GM10847 (cell line): Measurements from ENCODE around the gene KCNB1.

Source experiments
- POLR2A ChIP-seq: IDR thresholded peaks from 2 replicates; pipeline ENCODE4 v1.6.1; 2011; ENCODE audit not compliant: insufficient read length; ENCODE audit errors: extremely low read depth

Gene KCNB1

DNA sequence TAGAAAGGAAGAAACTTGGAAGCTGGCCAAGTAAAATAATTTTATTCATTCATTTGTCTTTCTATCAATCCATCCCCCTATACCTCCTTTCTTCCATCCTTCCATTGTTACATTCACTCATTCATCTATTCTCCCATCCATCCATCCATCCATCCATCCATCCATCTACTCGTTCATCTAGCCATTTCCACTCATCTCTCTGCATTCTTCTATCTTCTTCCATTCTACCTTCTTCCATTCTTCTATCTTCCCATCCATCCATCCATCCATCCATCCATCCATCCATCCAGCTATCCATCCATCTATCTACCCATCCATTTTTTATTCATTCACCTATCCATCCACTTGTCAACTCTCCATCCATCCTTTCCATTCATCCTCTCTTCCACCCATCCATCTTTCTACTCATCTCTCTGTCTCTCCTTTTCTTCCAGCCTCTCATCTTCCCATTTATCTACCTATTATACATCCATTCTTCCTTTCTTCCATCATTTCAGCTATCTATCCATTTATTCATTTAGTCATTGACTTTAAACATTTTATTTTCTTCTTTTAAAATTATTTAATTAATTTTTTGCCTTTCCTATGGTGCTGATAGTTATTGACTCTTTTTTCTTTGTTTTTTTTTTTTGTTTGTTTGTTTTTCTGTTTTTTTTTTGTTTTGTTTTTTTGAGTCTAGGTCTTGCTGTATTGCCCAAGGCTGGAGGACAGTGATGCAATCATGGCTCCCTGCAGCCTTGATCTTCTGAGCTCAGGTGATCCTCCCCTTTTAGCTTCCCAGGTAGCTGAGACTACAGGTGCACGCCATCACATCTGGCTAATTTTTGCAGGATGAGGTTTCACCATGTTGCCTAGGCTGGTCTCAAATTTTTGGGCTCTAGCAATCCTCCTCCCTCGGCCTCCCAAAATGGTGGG lies 151.5 kb downstream of the KCNB1 start:
- TF ChIP-seq POLR2A = no peak

DNA sequence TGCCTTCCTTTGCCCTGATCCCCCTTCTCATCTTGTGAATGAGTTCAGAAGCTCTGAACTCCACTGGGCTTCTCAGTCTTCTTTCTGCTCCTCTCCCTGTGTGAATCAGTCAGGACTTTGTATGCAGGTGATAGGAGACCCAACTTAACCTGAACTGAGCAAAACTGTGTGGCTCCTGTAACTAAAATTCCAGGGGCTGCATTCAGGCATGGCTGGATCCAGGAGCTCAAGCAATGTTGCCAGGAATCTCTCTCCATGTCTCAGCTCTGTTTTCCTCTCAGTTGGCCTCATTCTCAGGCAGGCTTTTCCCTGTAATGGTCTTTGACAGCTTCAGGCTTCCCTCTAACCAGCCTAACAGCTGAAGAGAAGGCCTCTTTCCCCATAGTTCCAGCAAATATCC lies 153.7 kb downstream of the KCNB1 start:
- TF ChIP-seq POLR2A = no peak

DNA sequence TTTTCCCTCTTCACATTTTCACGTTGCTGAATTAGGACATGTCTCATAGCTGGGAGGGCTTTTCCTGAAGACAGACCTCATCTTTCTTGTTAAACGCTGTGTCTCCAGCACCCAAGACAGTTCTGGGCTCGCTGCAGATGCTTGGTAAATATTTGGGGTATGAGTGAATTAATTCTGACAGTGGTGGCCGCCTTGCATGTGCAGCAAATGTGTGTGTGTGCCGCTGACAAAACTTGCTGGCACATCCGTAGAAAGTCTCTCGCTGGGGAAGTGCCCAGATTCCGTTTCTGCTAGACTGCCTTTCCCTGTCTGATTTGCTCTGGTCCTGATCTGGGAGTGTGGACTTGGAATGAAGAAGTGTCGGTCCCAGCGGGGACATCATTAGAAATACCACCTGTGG lies 156.4 kb downstream of the KCNB1 start:
- no peak for TF ChIP-seq POLR2A

DNA sequence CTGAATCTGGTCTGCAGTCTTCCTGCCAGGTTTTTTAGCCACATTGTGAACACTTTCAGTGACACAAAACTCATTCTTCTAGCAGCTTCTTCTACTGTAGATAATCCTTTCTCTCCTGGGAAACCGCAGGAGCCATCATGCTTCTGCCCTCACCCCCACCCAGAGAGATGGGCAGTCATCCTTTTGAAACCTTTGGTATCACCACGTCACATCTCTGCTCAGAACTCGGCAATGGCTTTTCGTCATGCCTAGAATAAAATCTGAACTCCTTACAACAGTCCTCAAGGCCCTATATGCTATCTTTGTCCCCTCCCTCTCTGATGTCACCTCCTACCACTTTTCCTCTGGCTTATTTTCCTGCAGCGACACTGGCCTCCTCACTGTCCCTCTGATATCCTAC lies 158.2 kb downstream of the KCNB1 start:
- TF ChIP-seq POLR2A = no peak

DNA sequence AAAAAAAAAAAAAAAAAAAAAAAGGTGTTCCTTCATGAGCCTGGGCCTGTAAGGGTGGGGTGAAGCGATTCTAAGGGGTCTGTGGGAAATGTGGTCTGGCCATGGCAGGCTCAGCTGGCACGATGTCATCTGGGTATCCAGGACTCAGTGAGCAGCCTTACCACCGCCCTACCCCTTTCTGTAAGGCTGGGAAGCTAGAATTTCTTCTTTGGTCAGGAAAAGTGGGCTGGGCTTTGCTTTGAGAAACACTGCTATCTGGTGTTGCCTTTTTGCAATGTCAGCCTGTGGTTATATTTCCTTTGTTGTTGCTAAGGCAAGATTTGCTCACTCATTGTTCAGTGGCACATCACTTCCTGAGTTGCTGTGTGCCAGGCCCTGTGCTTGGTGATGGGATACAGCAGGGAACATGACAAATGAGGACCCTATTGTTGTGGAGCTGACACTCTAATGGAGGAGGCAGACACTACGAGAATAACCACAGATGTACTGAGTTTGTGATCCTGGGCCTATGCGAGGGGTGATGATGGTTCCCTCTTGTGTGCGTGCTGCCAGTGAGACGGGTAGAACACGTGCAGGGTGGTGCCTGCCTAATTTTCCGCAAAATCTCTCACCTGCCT lies 158.7 kb downstream of the KCNB1 start:
- TF ChIP-seq POLR2A = no peak

DNA sequence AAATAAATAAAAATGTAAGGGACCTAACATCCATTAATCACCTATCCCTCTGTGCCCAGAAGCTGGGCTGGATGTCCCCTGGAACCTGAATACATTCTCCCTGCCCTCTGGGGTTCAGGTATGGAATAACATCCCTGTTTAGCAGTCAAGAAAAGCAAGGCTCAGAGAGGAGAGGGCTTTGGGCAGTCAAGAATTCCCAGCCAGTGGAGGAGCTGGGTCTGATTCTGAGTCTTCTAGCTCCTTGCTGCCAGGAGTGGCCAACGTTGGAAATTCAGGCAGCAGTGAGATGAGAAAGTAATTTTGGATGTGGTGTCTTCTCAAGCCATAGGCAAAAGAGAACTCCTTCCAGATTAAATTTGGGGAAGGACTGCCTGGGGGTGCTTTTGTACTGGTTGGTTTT lies 162.0 kb downstream of the KCNB1 start:
- no peak for TF ChIP-seq POLR2A

DNA sequence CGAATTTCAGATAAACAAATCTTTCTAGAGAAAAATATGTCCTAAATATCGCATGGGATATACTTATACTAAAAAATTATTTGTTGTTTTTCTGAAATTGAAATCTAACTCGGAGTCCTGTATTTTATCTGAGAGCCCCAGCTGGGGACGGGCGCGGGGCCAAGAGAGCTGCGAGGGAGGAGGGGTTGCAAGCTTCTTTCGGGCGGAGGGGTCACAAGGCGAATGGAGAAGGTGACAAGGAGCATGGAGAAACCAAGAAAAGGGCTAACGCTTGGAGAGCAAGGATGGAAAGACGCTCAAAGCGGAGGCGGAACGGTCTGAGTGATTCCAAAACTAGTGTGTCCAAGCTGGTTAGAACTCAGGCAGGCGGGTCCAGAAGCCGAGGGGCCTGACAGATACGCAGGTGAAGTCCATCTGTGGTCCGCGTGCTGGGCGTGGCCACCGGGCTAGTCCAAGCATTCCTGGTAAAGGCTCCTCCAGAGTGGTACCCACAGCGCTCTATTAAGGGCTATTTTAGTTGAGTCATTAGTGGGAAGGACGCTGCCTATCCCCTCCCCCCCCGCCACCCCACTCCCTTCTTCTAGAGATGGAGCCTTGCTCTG lies 163.2 kb downstream of the KCNB1 start:
- TF ChIP-seq POLR2A = no peak

DNA sequence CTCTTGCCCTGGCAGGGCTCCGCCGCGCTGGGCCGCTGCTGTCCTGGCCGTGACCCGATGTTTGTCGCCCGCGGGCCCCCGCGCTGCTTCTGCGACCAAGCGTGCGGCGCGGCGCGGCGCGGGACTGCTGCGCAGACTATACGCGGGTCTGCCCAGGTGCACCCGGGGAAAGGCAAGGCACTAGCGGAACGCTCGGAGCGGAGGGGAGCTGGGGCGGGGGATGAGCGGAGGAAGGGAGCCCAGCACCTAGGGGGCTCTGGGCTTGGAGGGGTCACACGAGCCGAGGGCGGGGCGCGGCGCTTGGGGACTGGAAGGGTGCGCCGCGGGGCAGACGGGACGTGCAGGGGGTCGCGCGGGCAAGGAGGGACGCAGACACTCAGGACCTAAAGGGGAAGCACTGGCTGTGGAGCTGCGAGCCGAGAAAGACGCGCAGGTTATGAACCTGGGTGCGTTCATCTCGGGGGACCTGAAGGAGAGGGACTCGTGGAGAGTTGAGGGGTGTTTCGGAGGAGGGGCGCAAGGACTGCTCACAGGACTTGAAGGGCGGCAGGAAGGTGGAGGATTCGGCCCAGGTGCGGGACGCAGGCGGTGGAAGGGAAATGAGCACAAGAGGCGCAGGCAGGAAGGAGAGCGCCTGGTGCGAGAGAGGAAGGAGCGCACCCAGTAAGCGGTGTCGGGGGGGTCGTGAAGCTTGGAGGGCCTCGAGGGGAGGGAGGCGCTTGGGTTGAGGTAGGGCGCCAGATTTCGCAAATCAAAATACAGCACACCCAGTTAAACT lies 163.8 kb downstream of the KCNB1 start:
- TF ChIP-seq POLR2A = no peak

DNA sequence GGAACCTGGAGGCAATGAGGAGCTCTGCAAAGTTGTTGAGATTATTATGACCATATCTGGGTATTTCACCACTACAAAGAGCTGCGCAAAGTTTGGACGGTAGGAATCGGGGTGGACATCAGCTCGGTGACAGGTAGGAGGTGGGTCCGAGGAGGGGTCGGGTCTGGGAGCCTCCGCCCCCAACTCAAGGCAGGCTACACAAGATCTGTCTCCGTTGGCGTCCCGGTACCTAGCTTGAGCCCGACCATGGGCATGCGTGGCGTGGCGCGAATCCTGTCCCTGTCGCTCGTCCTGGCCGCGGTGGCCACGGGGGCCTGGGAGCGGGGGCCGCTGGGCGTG lies 164.4 kb downstream of the KCNB1 start:
- no peak for TF ChIP-seq POLR2A

DNA sequence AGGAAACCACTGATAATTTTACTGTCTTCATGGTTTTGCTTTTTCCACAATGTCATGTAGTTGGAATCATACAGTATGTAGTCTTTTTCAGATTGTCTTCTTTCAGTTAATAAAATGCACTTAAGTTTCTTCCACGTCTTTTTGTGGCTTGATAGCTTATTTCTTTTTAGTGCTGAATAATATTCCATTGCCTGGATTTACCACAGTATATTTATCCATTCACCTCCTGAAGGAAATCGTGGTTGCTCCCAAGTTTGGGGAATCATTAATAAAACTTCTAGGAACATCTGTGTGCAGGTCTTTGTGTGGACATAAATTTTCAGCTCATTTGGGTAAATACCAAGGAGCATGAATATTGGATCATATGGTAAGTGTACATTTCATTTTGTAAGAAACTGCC lies 165.8 kb downstream of the KCNB1 start:
- TF ChIP-seq POLR2A = no peak

DNA sequence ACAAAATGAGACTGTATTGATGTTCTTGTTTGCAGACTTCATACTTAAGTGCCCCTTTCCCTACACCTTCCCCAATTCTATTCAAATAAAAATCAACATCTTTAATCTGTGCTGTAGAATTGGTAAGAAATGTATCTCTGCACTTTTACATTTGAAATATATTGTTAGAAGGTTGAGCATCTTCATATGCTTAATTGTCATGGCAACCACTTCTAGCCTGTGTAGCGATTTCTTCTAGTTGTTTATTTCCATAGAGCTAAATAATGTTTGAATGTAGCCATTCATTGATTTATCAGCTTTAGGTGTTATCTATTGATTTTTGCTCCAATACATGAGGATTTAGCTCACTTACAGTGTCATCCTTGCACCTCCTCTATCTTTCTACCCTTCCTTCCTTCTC lies 166.9 kb downstream of the KCNB1 start:
- no peak for TF ChIP-seq POLR2A
